Measurements from ENCODE around the gene ALDH18A1. TPM values are rescaled to one million over a fixed set of nuclear protein-coding genes. Genes with fewer than 3 reads are reported as not detected.
A peak's percentile ranks its signal among the peaks of the same experiment; 100 is the strongest.

The ALDH18A1 gene
- total RNA-seq, 2 donors from 2014 or later = 58.9 to 98.5 TPM

DNA sequence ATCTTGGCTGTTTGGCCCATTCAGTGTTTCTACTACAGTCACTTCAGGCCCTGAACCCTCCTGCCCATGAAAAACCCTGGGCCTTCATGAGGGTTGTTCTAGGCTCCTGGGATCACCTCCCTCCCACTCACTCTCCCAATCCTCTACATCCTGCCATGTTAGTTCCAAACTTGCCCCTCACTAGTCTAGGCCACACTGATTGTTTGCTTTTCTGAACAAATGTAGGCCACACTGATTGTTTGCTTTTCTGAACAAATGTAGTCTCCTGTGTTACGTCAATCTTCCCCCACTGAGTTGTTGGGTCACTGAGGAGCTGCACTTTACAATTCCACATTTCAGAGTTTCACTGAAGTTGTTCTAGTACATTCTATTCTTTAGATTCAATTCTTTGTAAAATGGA, 5.3 kb upstream of the ALDH18A1 start:
- Mint-ChIP-seq H3K27ac (peak overlapping the region; percentile 35), H3K36me3 (ENCODE audit: low read depth) (peaks cover 28% of the 10 kb centered on the region), H3K27me3 (no peaks in the 10 kb centered on the region), H3K9me3 (peaks cover 4% of the 10 kb centered on the region), H3K4me1 (peaks cover 8% of the 10 kb centered on the region), H3K4me3 (no peak overlapping the region)
- ATAC-seq (replicated peaks) = no peak

- no peak overlapping the region for H3K4me3 Mint-ChIP-seq
- H3K27me3 Mint-ChIP-seq = no peaks in the 10 kb centered on the region
- no peak overlapping the region for H3K27ac Mint-ChIP-seq
- H3K36me3 Mint-ChIP-seq (ENCODE audit: low read depth) = peaks cover 30% of the 10 kb centered on the region
- H3K9me3 Mint-ChIP-seq = peaks cover 4% of the 10 kb centered on the region
- ATAC-seq (replicated peaks) = no peak
- H3K4me1 Mint-ChIP-seq = peaks cover 18% of the 10 kb centered on the region
Observed at GRCh38 chr10:95660283-95660682, 3.8 kb upstream of the ALDH18A1 start.

DNA sequence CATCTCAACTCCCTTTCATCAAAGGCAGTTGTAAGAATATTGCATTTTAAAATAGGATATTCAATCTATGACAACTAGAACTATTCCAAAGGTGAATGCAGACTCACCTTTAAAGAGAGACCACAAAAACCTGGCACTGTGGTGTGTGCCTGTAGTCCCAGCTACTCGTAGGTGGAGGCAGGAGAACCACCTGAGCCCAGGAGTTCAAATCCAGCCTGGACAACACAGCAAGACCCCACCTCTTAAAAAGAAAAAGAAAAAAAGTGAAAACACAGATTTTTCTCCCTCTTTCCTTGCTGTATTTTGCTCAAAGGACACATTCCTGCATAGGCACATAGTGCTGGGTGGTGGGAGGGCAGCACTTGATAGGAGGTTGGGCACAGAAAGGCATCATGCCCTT, 739 bp upstream of the ALDH18A1 start:
- peaks cover 19% of the 10 kb centered on the region for H3K4me1 Mint-ChIP-seq
- no peak for ATAC-seq (replicated peaks)
- no peaks in the 10 kb centered on the region for H3K27me3 Mint-ChIP-seq
- H3K27ac Mint-ChIP-seq = no peak overlapping the region
- peaks cover 4% of the 10 kb centered on the region for H3K9me3 Mint-ChIP-seq
- H3K36me3 Mint-ChIP-seq (ENCODE audit: low read depth) = peaks cover 29% of the 10 kb centered on the region
- peak overlapping the region; percentile 99 for H3K4me3 Mint-ChIP-seq

GRCh38 chr10:95655571-95656290, 780 bp downstream of the ALDH18A1 start:
- H3K27me3 Mint-ChIP-seq = no peaks in the 10 kb centered on the region
- ATAC-seq (replicated peaks) = peak; percentile 47
- H3K36me3 Mint-ChIP-seq (ENCODE audit: low read depth) = peaks cover 45% of the 10 kb centered on the region
- peaks cover 27% of the 10 kb centered on the region for H3K4me1 Mint-ChIP-seq
- H3K27ac Mint-ChIP-seq = peak overlapping the region; percentile 98
- H3K9me3 Mint-ChIP-seq = peaks cover 11% of the 10 kb centered on the region
- H3K4me3 Mint-ChIP-seq = peak overlapping the region; percentile 99

DNA sequence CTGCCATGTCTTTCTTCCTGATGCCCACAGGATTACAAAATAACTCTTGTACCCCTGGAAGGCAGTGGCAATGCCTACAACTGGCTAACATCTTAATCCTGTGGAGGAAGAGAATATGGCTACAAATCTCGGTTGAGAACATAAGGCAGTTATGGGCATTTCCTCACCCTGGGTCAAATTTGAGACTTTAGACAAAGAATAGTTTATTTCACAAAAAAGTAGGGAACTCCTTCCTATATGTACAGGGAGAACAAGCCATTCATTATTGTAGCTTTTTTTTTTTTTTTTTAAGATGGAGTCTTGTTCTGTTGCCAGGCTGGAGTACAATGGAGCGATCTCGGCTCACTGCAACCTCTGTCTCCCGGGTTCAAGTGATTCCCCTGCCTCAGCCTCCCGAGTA, 2.6 kb downstream of the ALDH18A1 start:
- Mint-ChIP-seq H3K4me1 (peaks cover 28% of the 10 kb centered on the region), H3K4me3 (no peak overlapping the region), H3K27me3 (no peaks in the 10 kb centered on the region), H3K27ac (no peak overlapping the region), H3K9me3 (peaks cover 11% of the 10 kb centered on the region), H3K36me3 (ENCODE audit: low read depth) (peaks cover 60% of the 10 kb centered on the region)
- ATAC-seq (replicated peaks) = no peak

- H3K4me3 Mint-ChIP-seq = no peak overlapping the region
- peak overlapping the region; percentile 8 for H3K27ac Mint-ChIP-seq
- H3K36me3 Mint-ChIP-seq (ENCODE audit: low read depth) = peaks cover 81% of the 10 kb centered on the region
- H3K4me1 Mint-ChIP-seq = peaks cover 18% of the 10 kb centered on the region
- peak; percentile 22 for ATAC-seq (replicated peaks)
- peaks cover 7% of the 10 kb centered on the region for H3K9me3 Mint-ChIP-seq
- no peaks in the 10 kb centered on the region for H3K27me3 Mint-ChIP-seq
Observed at GRCh38 chr10:95651346-95652060, 5.0 kb downstream of the ALDH18A1 start.

DNA sequence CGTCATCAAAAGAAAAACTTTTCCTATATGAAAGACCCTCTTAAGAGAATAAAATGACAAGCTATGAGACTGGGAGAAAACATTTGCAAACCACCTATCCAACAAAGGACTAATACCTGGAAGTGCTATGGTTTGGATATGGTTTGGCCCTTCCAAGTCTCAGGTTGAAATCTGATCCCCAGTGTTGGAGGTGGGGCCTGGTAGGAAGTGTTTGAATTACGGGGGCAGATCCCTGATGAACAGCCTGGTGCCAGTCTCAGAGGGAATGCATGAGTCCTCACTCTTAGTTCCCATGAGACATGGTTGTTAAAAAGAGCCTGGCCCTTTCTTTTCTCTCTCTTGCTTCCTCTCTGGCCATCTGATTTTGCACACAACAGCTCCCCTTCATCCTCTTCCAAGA, 6.3 kb downstream of the ALDH18A1 start:
- Mint-ChIP-seq H3K9me3 (peaks cover 7% of the 10 kb centered on the region), H3K27ac (no peak overlapping the region), H3K4me3 (no peak overlapping the region), H3K4me1 (peaks cover 16% of the 10 kb centered on the region), H3K27me3 (no peaks in the 10 kb centered on the region), H3K36me3 (ENCODE audit: low read depth) (peaks cover 85% of the 10 kb centered on the region)
- no peak for ATAC-seq (replicated peaks)

GRCh38 chr10:95648138-95648537, 8.4 kb downstream of the ALDH18A1 start:
- Mint-ChIP-seq H3K4me3 (no peak overlapping the region), H3K9me3 (peaks cover 7% of the 10 kb centered on the region), H3K36me3 (ENCODE audit: low read depth) (peaks cover 93% of the 10 kb centered on the region), H3K27ac (no peak overlapping the region), H3K27me3 (no peaks in the 10 kb centered on the region), H3K4me1 (peaks cover 15% of the 10 kb centered on the region)
- ATAC-seq (replicated peaks) = no peak

- no peak overlapping the region for H3K27ac Mint-ChIP-seq
- ATAC-seq (replicated peaks) = no peak
- no peaks in the 10 kb centered on the region for H3K27me3 Mint-ChIP-seq
- H3K4me1 Mint-ChIP-seq = peaks cover 8% of the 10 kb centered on the region
- peaks cover under 1% of the 10 kb centered on the region for H3K9me3 Mint-ChIP-seq
- peaks cover 93% of the 10 kb centered on the region for H3K36me3 Mint-ChIP-seq (ENCODE audit: low read depth)
- H3K4me3 Mint-ChIP-seq = no peak overlapping the region
Observed at GRCh38 chr10:95646160-95646559, 10.4 kb downstream of the ALDH18A1 start.

- no peak for ATAC-seq (replicated peaks)
- peaks cover 93% of the 10 kb centered on the region for H3K36me3 Mint-ChIP-seq (ENCODE audit: low read depth)
- no peaks in the 10 kb centered on the region for H3K9me3 Mint-ChIP-seq
- peaks cover 7% of the 10 kb centered on the region for H3K4me1 Mint-ChIP-seq
- H3K27me3 Mint-ChIP-seq = no peaks in the 10 kb centered on the region
- peak overlapping the region; percentile 39 for H3K27ac Mint-ChIP-seq
- no peak overlapping the region for H3K4me3 Mint-ChIP-seq
Observed at GRCh38 chr10:95644901-95645300, 11.6 kb downstream of the ALDH18A1 start.

GRCh38 chr10:95640891-95641315, 15.6 kb downstream of the ALDH18A1 start:
- no peak for ATAC-seq (replicated peaks)
- Mint-ChIP-seq H3K36me3 (ENCODE audit: low read depth) (peaks cover 95% of the 10 kb centered on the region), H3K9me3 (no peaks in the 10 kb centered on the region), H3K27me3 (no peaks in the 10 kb centered on the region), H3K4me1 (peaks cover under 1% of the 10 kb centered on the region), H3K4me3 (no peak overlapping the region), H3K27ac (no peak overlapping the region)

GRCh38 chr10:95637911-95638310, 18.6 kb downstream of the ALDH18A1 start:
- Mint-ChIP-seq H3K4me1 (no peaks in the 10 kb centered on the region), H3K27me3 (no peaks in the 10 kb centered on the region), H3K27ac (no peak overlapping the region), H3K36me3 (ENCODE audit: low read depth) (peaks cover 99% of the 10 kb centered on the region), H3K4me3 (no peak overlapping the region), H3K9me3 (no peaks in the 10 kb centered on the region)
- ATAC-seq (replicated peaks) = no peak

GRCh38 chr10:95637140-95637539, 19.4 kb downstream of the ALDH18A1 start:
- Mint-ChIP-seq H3K9me3 (no peaks in the 10 kb centered on the region), H3K36me3 (ENCODE audit: low read depth) (peaks cover 99% of the 10 kb centered on the region), H3K27me3 (no peaks in the 10 kb centered on the region), H3K4me1 (no peaks in the 10 kb centered on the region), H3K4me3 (no peak overlapping the region), H3K27ac (no peak overlapping the region)
- ATAC-seq (replicated peaks) = no peak

DNA sequence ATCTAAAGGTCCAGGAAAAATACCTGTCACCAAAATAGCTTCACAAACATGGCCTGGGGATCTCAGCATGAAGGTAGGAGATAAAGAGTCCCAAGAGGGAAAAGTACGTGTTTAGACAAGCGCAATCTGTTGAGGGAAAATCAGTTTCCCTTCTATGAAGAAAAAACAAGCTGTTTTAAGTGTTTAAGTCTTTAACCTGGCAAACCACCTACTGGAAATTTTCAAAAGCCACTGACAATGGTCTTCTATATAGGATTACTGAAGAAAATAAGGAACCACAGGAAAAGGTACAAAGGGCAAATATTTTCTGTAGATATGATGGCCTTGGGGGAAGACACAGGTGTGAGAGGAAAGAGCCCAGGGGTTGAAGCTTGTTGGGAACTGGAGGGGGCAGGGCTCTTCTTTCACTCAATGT, 21.2 kb downstream of the ALDH18A1 start:
- Mint-ChIP-seq H3K36me3 (ENCODE audit: low read depth) (peaks cover 100% of the 10 kb centered on the region), H3K9me3 (no peaks in the 10 kb centered on the region), H3K27ac (peak overlapping the region; percentile 4), H3K27me3 (no peaks in the 10 kb centered on the region), H3K4me1 (no peaks in the 10 kb centered on the region), H3K4me3 (no peak overlapping the region)
- no peak for ATAC-seq (replicated peaks)

GRCh38 chr10:95628786-95629185, 27.7 kb downstream of the ALDH18A1 start:
- Mint-ChIP-seq H3K27ac (peak overlapping the region; percentile 5), H3K4me1 (no peaks in the 10 kb centered on the region), H3K4me3 (no peak overlapping the region), H3K9me3 (no peaks in the 10 kb centered on the region), H3K36me3 (ENCODE audit: low read depth) (peaks cover 100% of the 10 kb centered on the region), H3K27me3 (no peaks in the 10 kb centered on the region)
- ATAC-seq (replicated peaks) = no peak

All from activated T-helper 17 cell treated with anti-CD3 and anti-CD28 coated beads, Interleukin-2, amount 50 U/mL, for 72 hours (primary cell).